Globus pallidus (tissue), 1 donor: ENCODE measurements around the gene PRKD1.

ENCODE experiments used
- DNase-seq: peaks from one replicate; pipeline ENCODE4 v3.0.0-alpha.2; 2015; ENCODE audit warnings: low spot score

PRKD1 gene

DNA sequence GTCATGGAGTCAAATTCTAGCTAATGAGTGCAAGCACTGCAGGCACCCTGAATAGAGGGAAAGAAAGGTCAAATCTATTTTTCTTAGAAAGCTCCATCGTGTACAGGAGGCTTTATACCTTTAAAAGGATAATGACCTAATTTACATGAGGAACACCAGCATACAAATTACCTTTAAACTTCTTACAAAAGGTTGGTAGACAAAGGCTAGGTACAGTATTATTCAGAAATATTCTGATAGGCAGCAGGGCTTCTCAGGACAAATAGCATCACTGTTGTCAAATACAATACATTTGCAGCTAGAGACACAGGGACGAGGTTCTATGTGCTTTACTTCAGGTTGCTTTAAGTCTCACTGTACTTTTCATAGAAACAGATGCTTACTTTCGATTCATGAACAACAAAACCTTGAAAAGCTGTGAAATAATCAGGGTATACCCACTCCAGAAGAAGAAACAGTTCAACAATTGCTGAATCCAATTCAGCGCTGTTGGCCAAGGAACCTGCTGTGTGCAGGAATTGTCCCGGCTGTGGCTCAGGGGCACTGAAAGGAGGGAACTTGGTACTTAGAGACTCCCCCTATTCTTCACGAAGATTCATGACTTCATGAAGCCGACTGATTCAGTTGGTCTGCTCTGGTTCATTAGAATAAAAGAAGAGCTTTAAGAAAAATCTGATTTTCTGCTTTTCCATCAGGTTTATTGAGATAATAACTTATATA is 252.9 kb downstream of the PRKD1 start:
- DNase-seq, result no peak

DNA sequence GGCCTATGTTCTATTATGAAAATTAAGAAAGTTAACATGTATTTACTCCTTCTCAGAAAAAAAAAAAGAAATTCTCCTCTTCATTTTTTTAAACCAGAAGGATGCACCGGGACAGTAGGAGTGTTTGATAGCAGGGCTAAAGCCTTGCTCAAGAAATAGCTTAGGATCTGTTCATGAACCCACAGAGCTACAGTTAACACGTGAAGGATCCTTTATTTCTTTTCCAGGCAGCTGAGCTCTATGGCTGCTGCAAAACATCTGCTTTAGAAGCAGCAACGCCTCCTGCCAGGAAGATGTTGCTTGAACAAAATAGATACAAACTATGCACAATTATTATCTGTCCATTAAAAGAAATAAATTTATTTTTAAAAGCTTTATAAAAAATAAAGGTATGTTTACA is 254.8 kb downstream of the PRKD1 start:
- DNase-seq, result no peak

DNA sequence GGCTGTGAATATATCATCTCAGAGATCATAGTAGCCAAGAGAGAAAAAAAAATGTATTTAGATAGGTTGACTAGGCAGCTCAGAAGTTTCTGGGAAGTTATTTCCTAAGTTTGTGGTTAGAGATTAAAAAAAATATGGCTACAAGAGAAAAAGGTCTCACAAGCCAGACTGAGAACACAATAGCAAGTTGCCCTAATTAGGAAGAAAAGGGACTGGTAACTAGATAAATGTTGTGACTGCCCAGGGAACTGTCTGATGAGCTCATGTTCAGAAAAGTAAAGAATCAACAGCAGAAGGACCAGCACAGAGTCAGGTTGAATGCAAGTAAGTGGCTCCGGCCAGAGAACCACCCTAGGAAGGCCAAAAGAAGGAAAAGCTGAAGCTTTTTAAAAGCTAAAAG is 256.6 kb downstream of the PRKD1 start:
- no peak for DNase-seq

DNA sequence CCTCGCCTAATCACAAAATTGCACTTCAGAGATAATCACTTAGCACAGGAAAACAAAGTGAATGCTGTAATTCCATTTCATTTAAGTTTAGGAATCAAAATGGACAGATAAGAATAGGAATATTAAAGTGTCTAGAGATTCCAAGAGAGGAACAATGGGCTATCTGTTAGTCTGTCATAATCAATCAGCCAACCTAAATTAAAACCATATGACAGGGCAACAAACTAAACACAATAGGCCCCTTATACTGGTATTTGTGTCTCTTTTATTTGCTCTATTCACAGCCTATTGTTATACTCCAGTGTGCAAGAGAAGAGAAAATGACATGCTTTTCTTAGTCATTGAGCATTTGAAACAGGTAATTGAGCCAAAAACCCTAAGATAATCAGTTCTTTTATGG is 259.4 kb downstream of the PRKD1 start:
- peak; percentile 89 for DNase-seq

DNA sequence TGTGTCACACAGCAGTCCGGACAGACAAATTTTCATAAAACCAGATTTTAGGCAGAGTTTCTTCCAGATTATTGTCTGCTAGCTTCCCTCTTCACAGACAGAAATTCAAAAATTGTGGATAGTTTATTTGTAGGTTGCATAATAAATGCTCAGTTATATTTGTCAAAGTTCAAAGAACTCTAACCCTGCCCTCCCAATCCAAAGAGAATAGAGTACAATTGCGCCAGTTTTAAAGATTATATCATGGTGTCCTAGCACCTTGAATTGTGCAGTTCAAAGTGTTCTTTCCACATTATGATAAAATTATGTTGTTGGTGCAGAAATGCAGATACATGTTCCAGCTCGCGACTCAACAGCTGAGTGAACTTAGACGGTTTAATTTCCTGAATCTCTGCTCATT is 263.1 kb downstream of the PRKD1 start:
- DNase-seq, result no peak

DNA sequence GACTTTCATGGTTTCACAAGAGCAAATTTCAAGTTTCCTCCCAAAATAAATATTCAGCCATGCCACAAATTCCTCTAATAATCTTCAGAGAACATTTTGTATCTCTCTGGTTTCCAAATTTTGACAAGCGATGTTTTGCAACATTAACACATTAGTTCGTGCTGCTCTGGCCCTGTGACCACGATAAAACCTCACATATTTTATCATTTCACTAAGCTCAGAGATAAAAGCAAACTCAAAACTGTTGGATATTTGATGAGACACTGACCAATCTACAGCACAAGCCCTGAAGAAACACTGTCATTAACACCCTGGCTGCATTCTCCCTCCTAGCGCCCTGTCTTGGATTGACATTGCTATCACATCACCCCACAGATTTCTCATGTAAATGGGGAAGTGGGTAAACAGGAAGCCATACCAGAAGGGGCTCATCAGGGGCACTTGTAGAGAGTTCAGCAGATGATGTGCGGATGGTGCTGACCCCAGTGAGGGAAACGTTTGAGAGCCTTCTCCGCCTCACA is 264.3 kb downstream of the PRKD1 start:
- no peak for DNase-seq

DNA sequence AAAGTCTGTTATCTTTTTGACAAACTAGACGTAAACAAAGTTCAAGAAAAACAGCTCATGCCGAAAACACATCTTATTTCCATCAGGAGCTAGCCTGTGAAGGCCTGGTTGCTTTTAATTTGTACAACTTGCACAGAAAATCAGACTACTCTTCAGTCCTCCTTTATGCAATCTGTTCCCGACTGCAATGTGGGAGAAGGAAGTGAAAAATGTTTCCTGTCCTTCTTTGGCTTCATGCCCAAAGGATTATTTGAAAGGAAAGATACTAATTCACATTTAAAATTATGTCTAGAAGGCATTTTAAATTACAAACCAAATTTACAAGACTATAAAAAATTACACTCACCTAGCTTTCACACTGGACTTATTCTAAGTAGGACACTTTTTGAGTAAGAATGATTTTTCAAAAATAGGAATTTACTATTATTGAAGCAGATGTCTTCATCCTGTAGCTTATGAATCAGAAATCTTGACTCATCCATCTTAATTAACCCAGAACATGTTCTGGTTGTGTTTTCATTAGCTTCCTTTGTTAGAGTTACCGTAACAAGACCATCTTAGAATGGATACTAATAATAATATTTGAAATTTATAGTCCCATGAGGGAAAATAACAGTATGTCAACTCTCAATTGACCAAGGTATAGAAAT is 272.6 kb downstream of the PRKD1 start:
- no peak for DNase-seq

DNA sequence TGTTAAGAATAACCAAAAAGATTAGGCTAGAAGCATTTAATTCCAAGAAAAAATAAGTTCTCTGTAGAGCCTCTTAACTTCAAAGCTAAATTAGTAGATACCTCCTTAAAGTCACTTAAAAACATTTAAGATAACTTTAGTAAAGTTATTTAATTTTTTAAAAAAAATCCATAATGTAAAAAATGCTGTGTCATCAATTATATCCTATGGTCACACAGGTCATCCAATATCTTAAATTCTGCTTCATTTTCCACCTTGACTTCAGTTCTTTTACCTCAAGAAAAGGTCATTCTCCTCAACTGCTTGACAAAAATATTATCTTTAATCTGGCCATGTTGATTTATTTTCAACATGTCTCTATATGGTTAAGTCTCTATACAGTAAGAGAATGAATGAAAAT is 274.3 kb downstream of the PRKD1 start:
- no peak for DNase-seq

DNA sequence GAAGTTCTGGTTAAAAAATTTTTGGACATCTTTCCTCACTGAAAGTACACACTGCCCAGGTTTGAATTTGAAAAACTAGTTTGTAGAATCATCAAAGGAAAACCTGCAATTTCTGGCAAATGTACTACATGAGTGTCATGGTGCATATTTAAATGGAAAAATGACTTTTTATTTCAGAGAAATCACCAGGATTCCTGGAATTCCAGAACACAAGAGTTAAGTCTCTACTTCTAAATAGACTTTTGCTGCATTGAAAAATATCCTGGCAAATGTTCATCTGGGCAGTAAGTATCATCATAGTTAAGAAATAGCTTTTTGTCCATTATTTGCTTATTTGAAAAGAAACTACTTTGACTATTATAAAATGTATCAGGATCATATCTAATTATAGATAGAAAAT is 275.1 kb downstream of the PRKD1 start:
- no peak for DNase-seq

DNA sequence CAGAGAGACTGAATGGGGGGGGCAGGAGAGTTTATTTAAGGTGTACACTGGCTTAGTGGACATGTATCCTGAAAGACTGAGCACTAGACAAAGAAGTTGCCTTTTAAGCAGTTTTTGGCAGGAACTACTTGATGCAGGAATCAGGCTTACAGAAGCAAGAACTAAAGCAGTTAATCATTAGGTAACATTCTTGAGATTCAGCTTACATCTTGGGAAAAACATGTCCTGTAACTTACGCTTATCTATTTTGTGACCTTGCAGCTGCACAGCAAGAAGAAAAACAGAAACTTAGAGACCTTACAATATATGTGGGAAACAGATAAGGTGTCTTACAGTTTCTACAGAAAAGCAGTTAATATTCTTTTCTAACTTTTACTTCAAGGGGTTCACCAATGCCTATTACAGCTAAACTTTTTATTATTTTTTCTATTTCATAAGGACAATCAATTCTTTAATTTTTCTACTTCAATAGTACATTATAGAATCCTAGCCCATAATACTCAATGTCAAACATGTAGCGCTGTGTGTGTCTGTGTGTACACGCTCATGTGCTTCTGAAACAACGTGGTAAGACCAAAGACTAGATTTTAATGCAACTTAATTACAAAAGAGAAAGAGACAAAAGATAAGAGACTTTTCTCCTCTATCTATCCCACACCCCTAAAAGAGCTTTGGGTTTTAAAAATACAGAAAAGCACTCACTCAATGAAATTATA is 276.9 kb downstream of the PRKD1 start:
- no peak for DNase-seq

DNA sequence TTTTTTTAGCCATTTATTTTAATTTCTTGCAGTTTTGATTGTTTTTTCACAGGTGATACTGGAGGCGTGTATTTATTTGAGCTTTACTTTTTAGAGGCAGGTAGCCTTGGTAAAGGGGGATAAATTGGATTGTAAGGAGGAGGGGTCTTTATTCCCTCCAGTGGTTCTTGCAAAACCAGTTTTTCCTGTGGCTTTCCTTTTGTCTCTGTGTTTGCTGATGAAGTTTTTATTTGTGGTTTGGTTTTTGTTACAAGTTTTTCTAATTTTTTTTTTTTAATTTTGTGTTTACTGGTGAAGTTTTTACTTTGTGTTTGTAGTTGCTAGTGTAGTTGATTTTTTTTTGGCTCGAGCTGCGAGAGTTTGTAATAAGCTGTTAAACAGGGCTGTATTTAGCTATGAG is 278.5 kb downstream of the PRKD1 start:
- DNase-seq, result no peak

DNA sequence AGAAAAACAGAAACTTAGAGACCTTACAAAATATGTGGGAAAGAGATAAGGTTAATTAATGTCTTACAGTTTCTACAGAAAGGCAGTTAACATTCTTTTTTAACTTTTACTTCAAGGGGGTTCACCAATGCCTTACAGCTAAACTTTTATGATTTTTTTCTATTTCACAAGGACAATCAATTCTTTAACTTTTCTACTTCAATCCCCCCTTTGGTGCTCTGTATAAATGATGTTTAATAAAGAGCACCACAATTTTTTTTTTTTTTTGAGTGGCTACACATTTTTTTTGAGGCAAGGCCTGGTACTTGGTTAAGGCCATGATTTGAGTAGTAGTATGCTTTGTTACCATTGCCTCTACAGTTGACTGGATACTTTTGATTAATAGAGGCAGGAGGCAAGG is 279.6 kb downstream of the PRKD1 start:
- DNase-seq, result no peak

DNA sequence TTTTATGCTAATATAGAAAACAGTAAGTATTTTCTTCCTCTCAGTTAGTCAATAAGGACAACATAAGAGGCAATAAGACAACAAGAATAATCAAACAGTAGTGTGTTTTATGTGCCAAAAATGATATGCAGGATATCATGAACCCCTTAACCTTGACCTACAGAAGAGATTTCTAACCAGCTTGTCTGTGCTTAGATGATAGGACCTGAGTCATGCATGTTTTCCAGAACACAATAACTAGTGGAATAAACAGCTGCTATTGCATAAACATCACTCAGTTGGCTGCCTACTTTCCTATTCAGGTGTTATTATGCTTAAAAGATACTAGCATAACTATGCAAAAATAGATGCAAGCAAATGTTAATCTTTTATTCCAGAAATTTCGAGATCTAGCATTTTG is 282.5 kb downstream of the PRKD1 start:
- no peak for DNase-seq

DNA sequence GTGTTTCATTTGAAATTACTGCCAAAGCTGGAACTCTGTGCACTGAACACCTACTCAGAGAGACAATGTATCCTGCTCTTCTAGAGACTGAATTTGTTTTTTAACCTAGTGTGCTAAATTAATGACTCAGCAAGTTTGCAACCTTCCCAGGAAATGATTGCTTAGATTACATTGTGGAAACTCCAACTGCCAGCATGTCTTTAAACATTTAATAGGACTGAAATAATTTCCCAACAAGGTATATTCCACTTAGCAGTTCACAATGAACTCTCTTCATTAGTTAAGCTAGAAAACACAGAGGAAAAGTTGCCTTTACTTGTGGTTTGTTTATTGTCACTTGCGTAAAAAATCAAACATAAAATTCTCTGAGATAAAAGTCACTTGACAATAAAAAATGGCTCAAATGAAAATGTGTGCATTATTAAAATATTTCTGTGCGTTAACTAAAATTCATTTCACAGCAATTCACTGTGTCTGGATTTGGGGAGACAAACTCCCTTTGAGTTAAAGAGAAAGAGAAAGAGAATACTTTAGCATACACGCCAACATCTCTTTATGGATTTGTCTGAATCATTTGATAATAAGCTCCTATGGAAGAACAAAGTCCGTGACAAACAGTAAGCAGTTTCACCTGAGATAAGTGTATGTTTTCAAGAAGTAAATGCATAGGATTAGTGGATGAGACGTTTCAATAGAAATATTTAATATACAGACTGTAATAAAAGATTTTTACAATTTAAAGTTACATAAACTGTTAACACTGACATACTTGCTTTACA is 284.0 kb downstream of the PRKD1 start:
- DNase-seq, result no peak

DNA sequence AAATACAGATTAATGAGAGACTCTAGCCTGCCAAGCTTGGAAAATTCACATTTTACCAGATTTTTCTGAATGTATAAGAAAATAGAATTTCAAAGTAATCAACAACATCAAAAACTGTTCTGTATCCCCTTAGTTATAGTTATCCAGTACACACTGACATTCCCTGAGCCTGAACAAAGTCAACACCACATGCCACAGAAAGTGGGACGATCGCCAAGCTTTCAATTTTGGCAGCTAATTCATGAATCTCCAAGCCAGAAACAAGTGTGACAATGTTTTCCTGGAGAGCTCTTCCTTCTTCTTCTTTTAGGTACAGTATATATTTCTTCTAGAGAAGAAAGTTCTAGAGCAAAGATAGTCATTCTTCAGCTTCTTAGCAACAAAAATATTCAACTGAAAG is 290.2 kb downstream of the PRKD1 start:
- peak; percentile 87 for DNase-seq

DNA sequence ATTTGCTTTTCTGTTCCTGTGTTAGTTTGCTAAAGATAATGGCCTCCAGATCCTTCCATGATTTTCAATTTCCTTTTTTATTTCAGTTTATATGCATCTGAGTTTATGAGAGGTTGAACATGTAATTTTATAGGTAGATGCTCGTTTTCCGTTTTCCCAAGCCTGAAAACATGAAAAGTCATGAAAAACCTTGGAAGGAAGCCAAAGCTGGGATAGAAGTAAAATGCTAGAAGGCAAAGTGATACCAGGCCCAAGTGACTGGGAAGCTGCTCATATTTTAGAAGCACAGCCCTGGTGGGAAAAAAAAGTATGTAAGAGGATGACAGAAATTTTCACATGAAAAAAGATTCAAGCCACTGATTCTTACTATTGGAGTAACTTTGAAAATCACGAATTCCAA is 290.8 kb downstream of the PRKD1 start:
- no peak for DNase-seq

DNA sequence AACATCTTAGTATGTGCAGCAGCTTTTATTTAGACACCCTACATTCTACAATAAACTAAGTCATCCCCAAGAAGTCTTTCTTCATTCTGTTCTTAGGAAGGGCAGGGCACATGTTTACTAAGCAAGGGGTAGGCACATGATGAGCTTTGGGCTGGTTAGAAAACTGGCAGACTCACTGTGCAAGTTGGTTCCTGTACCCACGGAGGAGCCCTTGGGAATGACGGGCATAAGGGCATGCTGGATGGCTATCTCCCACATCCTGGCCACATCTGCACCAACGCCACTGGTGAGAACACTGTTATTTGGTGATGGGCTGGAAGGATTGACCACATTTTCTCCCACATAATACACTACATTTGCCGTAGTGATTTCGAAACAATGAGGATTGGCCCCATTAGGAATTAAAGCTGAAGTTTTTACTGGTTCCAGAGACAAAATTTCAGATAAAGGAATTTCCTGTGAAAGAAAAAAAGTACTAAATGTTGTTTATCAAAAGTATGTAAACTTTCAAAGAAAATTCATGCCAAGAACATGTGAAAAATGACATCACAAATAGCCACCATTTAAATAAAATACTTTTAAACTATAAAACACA is 297.0 kb downstream of the PRKD1 start:
- DNase-seq, result no peak

DNA sequence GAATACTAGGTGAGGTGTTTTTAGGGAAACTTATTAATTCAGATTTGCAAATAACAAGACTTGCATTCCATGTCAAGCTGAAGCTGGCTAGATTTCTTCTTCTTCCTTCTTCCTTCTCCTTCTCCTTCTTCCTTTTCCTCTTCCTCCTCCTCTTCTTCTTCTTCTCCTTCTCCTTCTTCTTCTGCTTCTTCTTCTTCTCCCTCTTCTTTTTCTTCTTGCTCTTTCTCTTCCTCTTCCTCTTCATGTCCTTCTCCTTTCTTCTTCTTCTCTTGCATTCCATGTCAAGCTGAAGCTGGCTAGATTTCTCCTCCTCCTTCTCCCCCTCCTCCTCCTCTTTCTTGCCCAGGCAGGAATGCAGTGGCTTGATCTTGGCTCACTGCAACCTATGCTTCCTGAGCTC is 297.8 kb downstream of the PRKD1 start:
- DNase-seq, result no peak

DNA sequence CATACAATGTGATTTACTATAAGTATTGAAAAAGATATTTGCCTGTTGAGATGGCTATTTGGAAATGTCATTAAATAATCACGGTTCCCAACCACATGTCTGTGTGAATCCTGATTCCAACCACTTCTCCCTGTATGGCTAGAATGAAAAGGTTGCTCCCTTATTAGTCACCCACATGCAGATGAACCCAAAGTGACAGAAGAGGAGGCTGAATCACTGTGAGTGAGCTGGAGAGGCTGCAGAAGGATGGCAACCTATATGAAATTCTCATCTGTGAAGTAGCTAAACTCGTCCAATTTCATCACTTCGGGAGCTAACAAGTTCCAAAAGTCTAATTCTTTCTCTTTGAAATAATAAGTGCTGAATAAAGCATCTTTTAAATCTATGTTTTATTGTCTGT is 300.5 kb downstream of the PRKD1 start:
- DNase-seq, result no peak

DNA sequence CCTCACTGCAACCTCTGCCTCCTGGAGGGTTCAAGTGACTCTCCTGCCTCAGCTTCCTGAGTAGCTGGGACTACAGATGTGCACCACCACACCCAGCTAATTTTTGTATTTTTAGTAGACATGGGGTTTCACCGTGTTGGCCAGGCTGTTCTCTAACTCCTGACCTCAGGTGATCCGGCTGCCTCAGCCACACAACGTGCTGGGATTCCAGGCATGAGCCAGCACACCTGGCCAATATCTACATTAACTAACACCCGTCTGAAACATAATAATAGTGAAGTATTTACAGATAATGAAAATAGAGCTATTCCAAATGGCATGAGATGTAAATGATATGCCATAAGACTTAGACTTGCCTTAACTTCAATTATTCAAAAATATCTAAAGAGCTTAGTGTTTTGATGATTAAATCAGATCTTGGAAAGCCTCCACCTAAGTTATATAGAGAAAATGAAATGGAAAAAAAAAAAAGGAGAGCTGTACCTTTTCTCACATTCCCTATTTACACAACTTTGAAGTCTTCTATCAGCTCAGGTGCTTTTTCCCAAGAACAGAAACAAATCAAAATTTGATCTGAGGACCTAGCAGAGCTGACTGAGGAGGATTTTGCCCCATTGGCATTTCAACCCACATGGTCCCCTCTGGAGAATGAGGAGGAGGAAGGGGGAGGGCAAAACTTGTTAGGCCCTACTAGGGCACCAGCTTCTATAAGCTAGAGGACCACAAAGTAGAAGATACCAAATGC is 309.2 kb downstream of the PRKD1 start:
- DNase-seq, result no peak

DNA sequence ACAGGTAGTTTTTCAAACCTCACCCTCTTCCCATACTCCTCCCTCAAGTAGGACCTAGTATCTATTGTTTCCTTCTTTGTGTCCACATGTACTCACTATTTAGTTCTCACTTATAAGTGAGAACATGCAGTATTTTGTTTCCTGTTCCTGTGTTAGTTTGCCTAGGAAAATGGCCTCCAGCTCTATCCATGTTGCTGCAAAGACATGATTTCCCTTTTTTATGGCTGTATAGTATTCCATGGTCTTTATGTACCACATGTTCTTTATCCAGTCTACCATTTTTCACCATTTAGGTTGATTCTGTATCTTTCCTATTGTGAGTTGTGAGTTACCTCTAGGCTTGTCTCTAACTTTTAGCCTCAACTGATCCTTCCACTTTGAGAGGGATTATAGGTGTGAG is 310.7 kb downstream of the PRKD1 start:
- no peak for DNase-seq
